ENCODE results near the gene TRIM3.

The TRIM3 gene

GRCh38 chr11:6401464-6401863 lies 72.3 kb downstream of the TRIM3 start:
- no peak for DNase-seq (ENCODE audit: low spot score)

GRCh38 chr11:6400431-6401345 lies 73.1 kb downstream of the TRIM3 start:
- DNase-seq (ENCODE audit: low spot score): no peak
